ENCODE measurements around the gene AUTS2.

Gene AUTS2

GRCh38 chr7:70318511-70318910, 720.2 kb downstream of the AUTS2 start:
- in situ Hi-C loops (cut with MboI; ENCODE audit: low sequenced_read_pairs), result no loop called here

GRCh38 chr7:70319057-70319456, 720.8 kb downstream of the AUTS2 start:
- in situ Hi-C loops (cut with MboI; ENCODE audit: low sequenced_read_pairs), result no loop called here

DNA sequence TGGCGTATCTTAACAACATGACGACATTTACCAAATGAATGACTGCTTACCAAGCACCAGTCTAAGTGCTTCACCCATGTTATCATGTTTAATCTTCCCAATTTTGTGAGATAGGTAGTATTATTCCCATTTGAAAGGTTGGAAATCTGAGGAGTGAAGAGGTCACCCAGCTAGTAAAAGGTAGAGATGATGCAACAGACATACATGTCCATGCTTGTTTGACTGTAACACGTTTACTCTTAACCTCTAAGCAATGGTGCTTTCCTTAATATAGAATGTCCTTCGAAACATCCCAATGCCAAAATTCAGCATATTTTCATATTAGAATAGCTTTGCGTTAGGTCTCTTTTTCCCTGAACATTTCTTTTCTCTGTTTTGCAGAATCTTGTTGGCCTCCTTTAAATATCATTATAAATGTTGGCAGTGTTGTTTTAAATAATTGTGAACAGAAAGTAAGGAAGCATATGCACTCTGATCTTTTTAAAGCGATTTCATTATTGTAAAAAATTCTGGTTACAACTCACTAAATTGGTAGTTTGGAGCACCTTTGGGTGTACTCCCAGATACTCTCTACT, 722.8 kb downstream of the AUTS2 start:
- in situ Hi-C loops (cut with MboI; ENCODE audit: low sequenced_read_pairs), result no loop called here

- in situ Hi-C loops (cut with MboI; ENCODE audit: low sequenced_read_pairs), result no loop called here
Measured at GRCh38 chr7:70322856-70323255, 724.6 kb downstream of the AUTS2 start.

DNA sequence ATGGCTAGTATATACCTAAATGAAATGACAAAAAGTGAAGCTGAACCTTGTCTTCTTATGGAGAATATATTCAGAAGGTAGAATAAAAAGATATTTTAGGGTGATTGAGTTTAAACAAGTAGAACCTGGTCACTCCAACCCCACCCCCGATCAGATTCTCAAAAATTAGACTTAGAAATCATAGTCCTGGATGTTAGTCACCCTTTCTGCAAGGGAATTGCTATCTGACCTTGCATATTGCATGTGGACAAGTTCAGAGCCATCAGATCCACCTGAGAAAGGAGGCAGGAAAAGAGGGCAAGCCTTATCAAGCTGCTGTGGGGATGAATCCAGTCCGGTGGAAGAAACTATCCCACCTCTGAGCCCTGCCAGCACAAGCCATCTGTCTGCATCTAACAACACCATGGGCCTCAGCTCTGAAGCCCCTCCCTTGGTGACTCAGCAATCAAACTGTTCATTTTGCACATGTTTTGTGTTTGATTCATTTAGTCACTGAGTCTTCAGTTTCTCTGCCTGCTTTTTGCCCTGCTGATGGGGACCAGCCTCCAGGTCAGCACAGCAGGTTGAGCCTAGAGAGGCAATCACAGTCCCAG, 727.3 kb downstream of the AUTS2 start:
- in situ Hi-C loops (cut with MboI; ENCODE audit: low sequenced_read_pairs), result no loop called here

GRCh38 chr7:70334295-70334694, 736.0 kb downstream of the AUTS2 start:
- in situ Hi-C loops (cut with MboI; ENCODE audit: low sequenced_read_pairs), result no loop called here

GRCh38 chr7:70334871-70335270, 736.6 kb downstream of the AUTS2 start:
- in situ Hi-C loops (cut with MboI; ENCODE audit: low sequenced_read_pairs), result no loop called here

DNA sequence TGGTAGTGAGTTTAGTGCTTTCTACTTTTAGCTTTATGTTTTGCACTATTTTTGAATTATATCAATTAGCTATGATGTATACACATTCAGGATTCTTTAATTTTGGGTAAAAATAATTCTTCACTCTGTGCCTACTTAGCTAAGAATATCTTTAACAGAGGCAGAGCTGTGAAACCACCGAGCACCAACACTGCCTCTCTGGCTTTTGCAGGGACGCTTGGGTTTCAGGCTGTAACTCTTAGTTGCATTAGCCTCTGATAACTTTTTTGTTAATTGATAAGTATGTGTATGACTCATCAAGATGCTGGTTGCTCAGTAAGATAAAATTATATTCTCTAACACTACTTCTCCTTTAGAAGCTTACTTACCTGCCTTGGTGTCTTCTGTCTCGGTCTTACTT, 738.3 kb downstream of the AUTS2 start:
- in situ Hi-C loops (cut with MboI; ENCODE audit: low sequenced_read_pairs), result no loop called here

DNA sequence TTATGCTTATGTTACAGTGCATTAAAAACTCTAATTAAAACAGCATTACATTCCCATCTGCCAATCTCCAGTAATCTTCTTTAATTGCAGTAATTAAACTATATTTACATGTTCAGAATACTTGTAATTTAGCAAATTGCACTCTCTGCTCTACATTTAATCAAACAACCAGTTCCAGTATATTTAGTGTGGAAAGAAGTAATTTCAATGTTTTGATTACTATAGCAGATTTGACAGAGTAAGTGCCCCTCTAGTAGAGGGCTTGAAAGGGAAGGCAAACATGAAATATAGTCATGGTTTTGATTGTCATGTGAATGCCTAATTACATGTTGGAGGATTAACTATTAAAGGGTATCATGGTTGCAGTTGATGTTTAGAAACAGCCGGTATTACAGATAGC, 739.7 kb downstream of the AUTS2 start:
- in situ Hi-C loops (cut with MboI; ENCODE audit: low sequenced_read_pairs), result no loop called here

GRCh38 chr7:70340236-70340635, 742.0 kb downstream of the AUTS2 start:
- in situ Hi-C loops (cut with MboI; ENCODE audit: low sequenced_read_pairs), result no loop called here

- in situ Hi-C loops (cut with MboI; ENCODE audit: low sequenced_read_pairs), result no loop called here
Measured at GRCh38 chr7:70341446-70341845, 743.2 kb downstream of the AUTS2 start.

DNA sequence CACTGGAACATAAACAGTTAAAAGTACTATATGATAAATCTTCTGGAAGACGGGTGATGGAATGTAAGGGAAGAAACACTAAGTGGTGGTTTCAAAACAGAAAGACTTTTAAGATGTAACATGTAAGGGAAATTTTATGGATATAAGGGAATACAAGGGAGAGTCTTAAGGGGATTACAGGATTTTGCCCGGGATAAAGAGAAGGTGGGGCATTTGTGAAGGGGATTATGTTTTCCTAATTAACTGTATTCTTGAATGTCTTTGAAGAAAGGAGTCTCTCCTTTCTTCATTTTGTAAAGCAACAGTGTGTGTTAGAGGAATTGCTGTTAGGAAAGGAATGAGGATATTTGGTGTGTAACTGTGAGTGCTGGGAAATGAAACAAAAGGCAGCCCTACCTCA, 745.2 kb downstream of the AUTS2 start:
- in situ Hi-C loops (cut with MboI; ENCODE audit: low sequenced_read_pairs), result no loop called here

DNA sequence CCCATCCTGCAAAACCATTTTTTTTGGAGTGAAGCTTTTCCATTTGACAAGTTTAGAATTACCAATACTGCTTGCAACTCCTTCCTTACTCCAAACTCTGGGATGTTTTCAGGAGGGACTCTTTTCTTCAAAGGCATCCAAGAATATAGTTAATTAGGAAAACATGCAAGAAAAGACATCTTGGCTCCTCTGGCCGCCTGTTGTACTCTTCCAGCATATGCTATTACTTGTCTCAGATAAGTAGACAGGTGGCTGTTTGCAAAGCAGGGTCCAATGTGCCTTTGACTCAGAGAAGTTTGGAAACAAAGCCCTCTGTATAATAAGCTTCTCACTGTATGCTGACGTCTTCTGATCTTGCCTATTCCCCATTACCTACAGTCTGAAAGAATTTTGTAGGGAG, 746.5 kb downstream of the AUTS2 start:
- in situ Hi-C loops (cut with MboI; ENCODE audit: low sequenced_read_pairs), result no loop called here

DNA sequence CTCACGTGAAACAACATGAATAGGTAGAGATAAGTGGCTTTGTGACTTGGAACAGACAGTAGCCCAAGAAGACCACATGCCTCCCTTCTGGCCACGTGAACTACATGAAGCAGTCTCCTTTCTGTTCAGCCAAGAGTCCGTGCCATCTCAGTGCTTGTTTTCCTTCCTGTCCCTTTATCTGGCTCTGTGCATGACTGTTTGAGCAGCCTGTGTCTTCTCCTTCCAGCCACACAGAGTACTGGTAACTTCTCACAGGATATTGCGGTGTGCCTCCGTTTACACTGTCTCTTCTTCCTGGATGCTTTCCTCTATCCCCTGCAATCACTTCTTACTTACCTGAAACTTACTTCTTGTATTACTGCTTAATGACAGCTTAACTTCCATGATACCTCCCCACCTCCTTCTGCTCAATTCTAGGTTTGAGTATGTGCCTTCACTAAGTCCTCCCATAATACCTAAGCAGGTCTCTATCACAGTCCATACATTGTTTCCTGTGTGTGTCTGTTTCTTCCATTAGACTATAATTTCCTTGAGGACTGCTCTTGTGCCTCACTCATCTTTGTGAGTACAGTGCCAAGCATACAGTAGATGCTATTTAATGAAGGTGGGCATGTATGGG, 748.7 kb downstream of the AUTS2 start:
- in situ Hi-C loops (cut with MboI; ENCODE audit: low sequenced_read_pairs), result no loop called here

DNA sequence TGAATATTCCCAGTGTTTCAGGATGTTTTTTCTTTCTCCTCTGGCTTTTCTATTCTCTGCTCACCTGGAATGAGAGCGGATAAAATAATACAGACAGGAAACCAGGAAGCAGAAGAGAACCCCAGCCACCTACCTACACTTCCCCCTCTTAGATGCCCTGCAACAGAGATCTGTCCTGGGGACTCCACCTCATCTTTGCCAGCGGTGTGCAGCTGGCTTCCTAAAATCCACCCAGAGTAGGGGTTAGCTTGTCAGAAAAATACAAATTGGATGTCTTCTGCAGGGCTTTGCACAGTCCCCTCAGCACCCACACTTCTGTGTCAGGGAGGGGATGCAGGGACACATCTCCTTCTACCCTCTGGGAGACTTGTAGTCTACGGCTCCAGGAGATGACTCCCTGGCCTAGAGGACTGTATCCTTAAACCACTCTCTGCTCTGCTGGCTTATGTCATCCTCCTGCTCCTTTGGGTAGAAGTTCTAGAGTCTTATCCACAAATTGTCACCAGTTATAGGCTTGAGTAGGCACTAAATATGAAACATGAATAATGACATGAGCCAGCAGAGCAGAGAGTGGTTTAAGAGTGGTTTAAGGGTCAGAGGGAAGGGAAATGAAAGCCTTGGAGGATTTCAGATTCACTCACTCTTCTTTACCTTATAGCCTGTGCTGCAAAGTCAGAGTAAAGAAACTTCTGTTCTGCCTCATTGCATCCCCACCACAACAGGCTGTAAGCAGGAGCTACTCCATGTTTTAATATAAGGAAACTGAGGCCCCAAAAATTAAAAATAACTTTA, 749.4 kb downstream of the AUTS2 start:
- in situ Hi-C loops (cut with MboI; ENCODE audit: low sequenced_read_pairs), result no loop called here

GRCh38 chr7:70349031-70349430, 750.8 kb downstream of the AUTS2 start:
- in situ Hi-C loops (cut with MboI; ENCODE audit: low sequenced_read_pairs), result no loop called here

- in situ Hi-C loops (cut with MboI; ENCODE audit: low sequenced_read_pairs), result no loop called here
Measured at GRCh38 chr7:70349819-70350218, 751.5 kb downstream of the AUTS2 start.

- in situ Hi-C loops (cut with MboI; ENCODE audit: low sequenced_read_pairs), result no loop called here
Measured at GRCh38 chr7:70352088-70352487, 753.8 kb downstream of the AUTS2 start.

DNA sequence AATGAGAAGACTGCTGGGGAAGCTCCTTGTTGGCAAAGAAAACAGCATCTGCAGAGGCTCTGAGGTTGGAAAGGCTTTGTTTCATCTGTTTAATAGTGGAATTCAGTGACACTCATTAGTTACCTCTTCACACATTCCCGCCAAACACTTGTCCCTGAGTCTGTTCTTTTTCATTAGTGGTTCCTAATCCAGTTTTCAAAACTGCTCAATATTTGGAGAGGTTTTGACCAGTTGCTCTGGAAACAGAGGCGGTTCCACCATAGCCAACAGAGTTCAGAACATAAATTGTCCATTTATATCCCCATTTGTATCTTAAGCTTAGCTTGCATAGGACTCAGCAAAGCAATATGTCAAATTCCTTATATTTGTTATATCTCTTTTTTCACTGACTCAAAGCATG, 754.6 kb downstream of the AUTS2 start:
- in situ Hi-C loops (cut with MboI; ENCODE audit: low sequenced_read_pairs), result no loop called here

DNA sequence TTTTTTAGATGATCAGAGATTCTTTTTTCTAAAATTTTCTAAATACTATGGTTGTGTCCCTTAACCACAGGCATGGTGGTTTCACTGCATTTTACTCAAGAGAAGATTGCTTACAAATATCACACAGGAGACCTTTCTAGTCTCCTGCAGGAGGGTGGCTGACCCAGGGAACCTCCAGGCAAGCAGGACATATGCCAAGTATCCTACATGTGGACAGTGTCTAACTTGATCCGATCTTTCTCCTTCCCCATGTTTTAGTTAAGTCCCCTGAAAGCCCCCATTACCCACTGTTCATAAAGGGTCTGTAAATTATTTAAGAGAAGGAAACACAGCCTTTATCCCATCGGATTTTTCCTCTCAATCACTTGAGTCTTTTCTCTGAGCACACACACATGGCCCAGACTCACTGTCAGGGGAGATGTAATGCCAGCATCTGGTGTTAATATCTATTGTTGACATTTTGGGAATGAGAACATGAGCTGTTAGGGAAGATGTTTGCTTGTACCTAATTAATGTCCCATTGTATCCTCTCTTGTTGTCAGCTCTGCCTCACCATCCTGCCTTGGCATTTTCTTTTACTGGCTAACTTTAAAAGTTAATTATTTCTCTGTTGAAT, 755.2 kb downstream of the AUTS2 start:
- in situ Hi-C loops (cut with MboI; ENCODE audit: low sequenced_read_pairs), result no loop called here

DNA sequence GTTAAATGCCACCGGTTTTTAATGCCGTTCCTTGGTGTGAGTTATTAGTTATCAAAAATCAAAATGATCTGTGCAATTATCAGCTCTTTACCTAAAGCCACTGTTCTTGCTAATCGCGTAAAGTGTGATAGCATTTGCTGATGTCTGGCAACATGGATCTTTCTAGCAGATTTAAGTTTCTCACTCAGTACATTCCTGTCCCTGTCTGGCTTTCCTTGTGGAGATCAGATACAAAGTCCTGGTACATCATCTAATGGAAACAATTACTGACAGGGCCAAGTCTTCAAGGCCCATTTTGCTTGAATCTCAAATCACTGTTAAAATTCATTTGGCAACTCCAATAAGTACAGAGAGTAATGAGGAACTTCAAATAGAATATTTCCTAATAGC, 755.7 kb downstream of the AUTS2 start:
- in situ Hi-C loops (cut with MboI; ENCODE audit: low sequenced_read_pairs), result no loop called here

All from HL-60/S4 treated with retinoic acid at 250 ng/mL for 4 days and 3 days (cell line).